ENCODE results near the gene SNRPD1.
"Not testable (repeated sequence)": the region's sequence is repeated elsewhere in the genome, so short reads cannot be mapped to it uniquely, and the experiment has no call there.

The SNRPD1 gene

DNA sequence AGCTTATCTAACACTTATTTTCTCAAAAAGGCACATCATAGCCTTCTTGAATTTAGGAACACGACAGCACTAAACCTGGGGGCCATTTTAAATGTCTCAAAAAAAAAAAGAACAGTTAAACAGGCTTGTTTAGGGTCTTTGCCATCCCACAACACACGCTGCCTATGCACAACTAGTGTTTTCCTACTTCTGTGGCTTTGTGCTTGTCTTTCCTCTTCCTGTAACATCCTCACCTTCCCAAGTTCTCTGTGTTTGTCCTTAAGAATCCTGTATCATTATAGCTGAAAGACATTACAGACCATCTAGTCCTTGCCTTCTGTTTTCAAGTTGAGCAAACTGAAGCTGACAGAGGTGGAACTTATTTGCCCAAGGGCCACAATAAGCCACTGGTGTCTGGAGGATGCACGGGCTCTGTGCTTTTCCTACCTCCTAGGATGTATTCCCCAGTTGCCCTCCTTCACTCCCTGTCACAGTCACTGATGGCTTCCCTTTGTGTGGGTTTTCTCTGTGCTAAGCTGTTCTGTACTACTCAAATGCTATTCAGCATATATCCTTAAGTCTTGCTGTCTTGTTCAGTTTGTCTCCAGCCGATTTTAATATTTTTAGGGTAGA, 22.6 kb downstream of the SNRPD1 start:
- DNase-seq (ENCODE audit: low read depth in 1 of 2, low spot score in 1 of 2) = no peak

GRCh38 chr18:21636769-21637168, 24.7 kb downstream of the SNRPD1 start:
- no peak for DNase-seq (ENCODE audit: low read depth in 1 of 2, low spot score in 1 of 2)

GRCh38 chr18:21638822-21639221, 26.7 kb downstream of the SNRPD1 start:
- DNase-seq (ENCODE audit: low read depth in 1 of 2, low spot score in 1 of 2) = no peak

DNA sequence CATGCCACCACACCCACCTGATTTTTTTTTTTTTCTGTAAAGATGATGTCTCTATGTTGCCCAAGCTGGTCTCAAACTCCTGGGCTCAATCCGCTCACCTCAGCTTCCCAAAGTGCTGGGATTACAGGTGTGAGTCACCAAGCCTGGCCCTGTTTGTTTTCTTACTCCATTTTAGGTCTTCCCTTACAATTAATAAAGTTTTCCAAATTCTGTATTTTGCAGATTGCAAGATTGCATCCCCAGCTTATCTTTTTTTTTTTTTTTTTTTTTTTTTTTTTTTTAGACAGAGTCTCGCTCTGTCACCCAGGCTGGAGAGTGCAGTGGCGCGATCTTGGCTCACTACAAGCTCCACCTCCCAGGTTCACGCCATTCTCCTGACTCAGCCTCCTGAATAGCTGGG, 28.3 kb downstream of the SNRPD1 start:
- not testable (repeated sequence) for DNase-seq (ENCODE audit: low read depth in 1 of 2, low spot score in 1 of 2)

DNA sequence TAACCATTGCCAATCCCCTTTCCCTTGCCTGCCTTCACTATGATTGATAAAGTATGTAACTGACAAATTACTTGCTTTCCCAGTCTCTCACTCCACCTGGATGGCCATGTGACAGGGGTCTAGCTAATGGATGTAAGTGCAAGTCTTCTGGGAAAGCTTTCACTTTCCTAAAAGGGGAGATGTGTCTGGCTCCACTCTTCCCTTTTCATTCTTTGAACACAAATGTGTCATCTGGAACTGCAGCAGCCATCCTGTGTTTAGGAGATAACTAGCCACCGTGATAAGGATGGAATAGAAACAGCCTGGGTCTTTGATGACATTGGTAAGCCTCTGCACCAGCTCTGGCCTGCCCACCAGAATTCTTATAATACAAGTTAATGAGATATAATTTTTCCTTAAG, 38.2 kb downstream of the SNRPD1 start:
- DNase-seq (ENCODE audit: low read depth in 1 of 2, low spot score in 1 of 2) = no peak

DNA sequence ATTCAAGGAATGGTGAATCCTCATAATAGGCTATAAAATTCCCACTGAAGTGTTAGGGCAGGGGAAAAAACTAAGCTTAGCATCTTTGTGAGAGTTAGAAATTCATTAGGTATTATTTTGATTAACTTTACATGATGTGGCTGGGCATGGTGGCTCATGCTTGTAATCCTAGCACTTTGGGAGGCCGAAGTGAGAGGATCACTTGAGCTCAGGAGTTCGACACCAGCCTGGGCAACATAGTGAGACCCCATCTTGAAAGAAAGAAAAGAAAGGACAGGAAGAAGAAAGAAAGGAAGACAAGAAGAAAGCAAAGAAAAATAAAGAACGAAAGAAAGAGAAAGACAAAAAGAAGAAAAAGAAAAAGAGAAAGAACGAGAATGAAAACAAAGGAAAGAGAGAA, 40.0 kb downstream of the SNRPD1 start:
- DNase-seq (ENCODE audit: low read depth in 1 of 2, low spot score in 1 of 2) = no peak

- no peak for DNase-seq (ENCODE audit: low read depth in 1 of 2, low spot score in 1 of 2)
These were observed 41.2 kb downstream of the SNRPD1 start for GRCh38 chr18:21653361-21653760.

GRCh38 chr18:21656402-21656801, 44.3 kb downstream of the SNRPD1 start:
- no peak for DNase-seq (ENCODE audit: low read depth in 1 of 2, low spot score in 1 of 2)

DNA sequence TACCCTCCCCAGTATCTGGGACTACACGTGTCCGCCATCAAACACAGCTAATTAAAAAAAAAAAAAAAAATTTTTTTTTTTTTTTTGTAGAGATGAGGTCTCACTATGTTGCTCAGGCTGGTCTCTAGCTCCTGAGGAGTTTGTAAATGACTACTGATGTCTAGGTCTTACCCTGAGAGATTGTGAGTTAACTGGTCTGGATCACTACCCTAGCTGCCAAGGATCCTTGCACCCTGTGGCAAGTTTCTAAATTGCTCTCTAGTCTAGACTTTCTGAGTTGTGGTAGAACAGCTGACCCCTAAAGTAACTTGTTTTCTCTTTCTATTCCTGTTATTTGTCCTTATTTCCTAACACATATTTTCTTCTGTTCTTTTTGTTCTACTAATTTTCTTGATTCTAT, 48.0 kb downstream of the SNRPD1 start:
- DNase-seq (ENCODE audit: low read depth in 1 of 2, low spot score in 1 of 2) = no peak

- no peak for DNase-seq (ENCODE audit: low read depth in 1 of 2, low spot score in 1 of 2)
These were observed 50.5 kb downstream of the SNRPD1 start for GRCh38 chr18:21662581-21662980.

DNA sequence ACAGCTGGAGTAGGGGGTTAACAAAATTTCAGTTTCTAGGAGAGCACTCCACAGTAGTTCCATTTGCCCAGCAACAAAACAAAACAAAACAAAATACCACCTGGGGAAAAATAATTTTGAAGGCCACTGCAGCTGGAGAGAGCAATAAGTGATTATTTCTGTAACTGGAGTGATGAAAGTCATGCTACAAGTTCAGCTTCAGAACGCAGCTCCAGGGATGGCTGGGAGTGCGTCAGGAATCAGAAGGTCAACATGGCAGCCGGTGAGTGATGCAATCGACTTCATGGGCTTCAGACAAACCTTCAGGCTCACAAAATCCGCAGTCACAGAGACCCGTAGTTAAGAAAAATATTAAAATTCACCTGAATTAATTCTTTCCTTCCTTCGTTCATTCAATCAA, 51.5 kb downstream of the SNRPD1 start:
- no peak for DNase-seq (ENCODE audit: low read depth in 1 of 2, low spot score in 1 of 2)

DNA sequence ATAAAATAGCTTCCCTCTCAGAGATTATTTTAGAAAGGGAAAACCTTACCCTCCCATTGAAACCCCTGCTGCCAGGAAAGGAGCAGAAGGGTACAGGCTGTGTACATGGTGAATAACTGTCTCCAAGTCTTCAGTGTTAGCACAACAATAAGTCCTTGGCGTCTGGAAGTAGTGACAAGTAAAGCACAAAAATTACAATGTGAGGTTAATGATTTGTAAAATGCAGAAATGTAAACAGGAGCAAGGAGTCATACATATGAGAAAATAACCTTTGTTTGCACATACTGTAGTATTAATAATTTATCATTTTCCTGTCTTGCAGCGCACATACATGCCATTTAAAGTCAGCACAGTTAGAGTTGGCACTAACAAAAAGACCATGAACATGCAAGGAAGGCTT, 52.0 kb downstream of the SNRPD1 start:
- no peak for DNase-seq (ENCODE audit: low read depth in 1 of 2, low spot score in 1 of 2)

GRCh38 chr18:21669736-21670285, 57.7 kb downstream of the SNRPD1 start:
- DNase-seq (ENCODE audit: low read depth in 1 of 2, low spot score in 1 of 2) = no peak

DNA sequence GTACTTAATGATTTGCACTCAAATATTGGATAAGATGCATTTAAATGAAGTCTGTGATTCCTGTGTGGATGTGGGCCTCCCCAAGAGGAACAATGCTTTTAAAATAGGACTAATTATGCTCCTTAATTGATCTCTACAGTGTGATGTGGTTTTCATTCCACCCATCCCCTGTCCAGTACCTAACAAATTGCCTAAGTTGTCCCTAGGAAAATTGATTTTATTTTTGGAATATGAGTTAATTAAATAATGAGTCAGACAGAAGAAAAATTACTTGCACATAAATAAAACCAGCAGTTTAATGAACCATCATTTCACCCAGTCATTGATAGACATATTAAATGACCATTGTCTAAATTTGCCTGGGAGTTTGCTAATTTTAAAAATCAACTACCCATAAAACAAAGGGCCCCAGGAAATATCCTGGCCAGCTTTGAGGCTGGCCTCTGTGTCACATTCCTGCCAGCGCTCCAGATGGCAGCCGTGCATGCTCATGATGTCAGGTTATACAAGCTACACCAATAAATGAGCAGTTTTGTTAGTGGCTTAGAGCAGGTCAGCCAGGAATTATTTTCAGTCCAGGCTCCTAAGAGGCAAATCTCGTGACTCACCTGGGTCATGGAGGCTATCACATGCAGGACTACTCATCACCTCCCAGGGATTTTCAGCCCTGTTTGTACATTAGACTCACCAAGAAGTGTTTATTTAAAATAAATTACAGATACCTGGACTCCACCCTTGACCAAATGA, 60.6 kb downstream of the SNRPD1 start:
- no peak for DNase-seq (ENCODE audit: low read depth in 1 of 2, low spot score in 1 of 2)

- DNase-seq (ENCODE audit: low read depth in 1 of 2, low spot score in 1 of 2) = not testable (repeated sequence)
These were observed 63.2 kb downstream of the SNRPD1 start for GRCh38 chr18:21675354-21675753.

DNA sequence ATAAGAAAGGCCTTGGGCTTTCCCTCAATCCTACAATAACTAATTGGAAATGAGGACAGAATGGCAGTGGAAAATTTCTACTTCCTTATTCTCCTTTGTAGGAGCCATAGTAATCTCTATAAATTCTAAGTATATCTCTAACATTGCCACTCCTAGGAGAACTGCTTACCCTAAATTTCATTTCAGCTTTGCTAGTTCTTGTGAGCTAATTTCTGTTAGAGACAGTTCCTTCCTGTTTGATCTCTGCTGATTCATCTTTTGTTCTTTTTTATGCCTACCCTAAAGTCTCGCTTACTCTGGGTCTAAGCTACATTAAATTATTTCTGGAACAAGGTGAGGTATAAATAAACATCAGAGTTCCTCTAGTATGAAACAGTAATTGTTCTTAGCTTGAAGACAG, 66.7 kb downstream of the SNRPD1 start:
- DNase-seq (ENCODE audit: low read depth in 1 of 2, low spot score in 1 of 2) = no peak

DNA sequence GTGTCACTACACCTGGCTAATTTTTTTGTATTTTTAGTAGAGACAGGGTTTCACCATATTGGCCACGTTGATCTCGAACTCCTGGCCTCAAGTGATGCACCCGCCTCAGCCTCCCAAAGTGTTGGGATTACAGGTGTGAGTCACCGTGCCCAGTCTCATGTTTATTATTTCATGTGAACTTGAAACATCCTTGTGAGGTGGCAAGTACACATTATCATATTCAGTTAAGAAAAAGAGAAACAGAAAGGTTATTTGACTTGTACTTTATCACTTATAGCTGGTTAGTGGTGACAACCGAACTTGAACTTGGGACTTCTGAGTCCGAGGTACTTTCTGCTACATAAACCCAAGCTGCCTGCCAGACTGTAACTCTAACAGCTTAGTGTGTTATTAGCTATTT, 68.0 kb downstream of the SNRPD1 start:
- DNase-seq (ENCODE audit: low read depth in 1 of 2, low spot score in 1 of 2) = no peak

DNA sequence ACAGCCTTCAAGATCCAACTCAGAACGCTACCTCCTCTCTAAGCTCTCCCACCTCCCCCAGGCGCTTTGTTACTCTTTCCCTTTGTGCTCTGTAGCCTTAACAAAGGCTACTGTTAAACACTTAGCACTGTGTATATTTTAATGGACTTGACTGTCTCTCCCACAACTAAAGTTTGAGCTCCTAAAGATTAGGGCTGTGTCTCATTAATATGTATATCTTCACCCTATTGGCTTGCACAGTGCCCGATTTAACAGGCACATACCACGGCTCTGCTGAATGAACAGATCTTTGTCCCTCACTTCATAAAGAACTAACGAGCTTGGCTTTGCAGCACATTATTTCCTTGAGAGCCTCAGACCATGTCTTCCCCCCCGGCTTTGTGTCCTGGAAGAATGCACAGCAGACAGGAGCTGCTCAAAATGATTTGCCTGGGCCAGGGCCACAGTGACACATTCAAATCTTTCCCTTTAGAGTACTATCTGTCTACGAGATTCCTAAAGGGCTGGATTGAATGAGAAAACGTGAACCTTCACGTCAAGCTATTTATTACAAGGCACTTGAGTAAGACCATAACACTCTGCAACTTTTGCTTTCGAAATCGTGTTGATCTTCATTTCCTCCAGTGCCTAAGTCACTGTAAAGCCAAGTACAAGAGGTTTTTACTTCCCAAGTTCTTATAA, 70.4 kb downstream of the SNRPD1 start:
- no peak for DNase-seq (ENCODE audit: low read depth in 1 of 2, low spot score in 1 of 2)

All from stimulated activated CD4-positive, alpha-beta T cell treated with anti-CD3 and anti-CD28 coated beads, Interleukin-15, amount 100 ng/mL, for 1 hour (primary cell).